Breast epithelium (tissue), 3 donors: ENCODE measurements around the gene ST7L.

Experiments
- POLR2A ChIP-seq: fragments of 450-650 bp; IDR thresholded peaks from one replicate; pipeline ENCODE4 v1.6.1; 2016; ENCODE audit warnings: antibody characterized with exemption, mild to moderate bottlenecking, moderate library complexity
- POLR2AphosphoS5 ChIP-seq, 3 donors: sonication (generic); formaldehyde crosslinking; IDR thresholded peaks; one replicate each; pipeline ENCODE4 v1.6.1; 2017; ENCODE audit warnings: antibody characterized with exemption in 3 of 3
- TF ChIP-seq, protein P1 (sequence below), 3 donors: fragments of 450-650 bp; IDR thresholded peaks; one replicate each; pipeline ENCODE4 v1.5.1; 2016 to 2017; ENCODE audit warnings: antibody characterized with exemption in 3 of 3, mild to moderate bottlenecking in 3 of 3, moderate library complexity in 3 of 3

DNA sequence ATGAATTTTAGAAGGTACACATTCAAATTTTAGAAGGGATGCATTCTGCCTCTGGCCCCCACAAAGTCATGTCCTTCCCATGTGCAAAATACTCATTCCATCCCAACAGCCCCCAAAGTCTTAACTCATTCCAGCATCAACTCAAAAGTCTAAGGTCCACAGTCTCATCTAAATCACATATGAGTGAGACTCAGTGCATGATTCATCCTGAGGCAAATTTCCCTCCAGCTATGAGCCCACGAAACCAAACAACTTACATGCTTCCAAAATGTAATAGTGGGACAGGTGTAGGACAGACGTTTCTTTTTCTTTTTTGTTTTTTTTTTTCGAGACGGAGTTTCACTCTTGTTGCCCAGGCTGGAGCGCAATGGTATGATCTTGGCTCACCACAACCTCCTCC is 122.7 kb downstream of the ST7L start:
- TF ChIP-seq, protein P1, sequence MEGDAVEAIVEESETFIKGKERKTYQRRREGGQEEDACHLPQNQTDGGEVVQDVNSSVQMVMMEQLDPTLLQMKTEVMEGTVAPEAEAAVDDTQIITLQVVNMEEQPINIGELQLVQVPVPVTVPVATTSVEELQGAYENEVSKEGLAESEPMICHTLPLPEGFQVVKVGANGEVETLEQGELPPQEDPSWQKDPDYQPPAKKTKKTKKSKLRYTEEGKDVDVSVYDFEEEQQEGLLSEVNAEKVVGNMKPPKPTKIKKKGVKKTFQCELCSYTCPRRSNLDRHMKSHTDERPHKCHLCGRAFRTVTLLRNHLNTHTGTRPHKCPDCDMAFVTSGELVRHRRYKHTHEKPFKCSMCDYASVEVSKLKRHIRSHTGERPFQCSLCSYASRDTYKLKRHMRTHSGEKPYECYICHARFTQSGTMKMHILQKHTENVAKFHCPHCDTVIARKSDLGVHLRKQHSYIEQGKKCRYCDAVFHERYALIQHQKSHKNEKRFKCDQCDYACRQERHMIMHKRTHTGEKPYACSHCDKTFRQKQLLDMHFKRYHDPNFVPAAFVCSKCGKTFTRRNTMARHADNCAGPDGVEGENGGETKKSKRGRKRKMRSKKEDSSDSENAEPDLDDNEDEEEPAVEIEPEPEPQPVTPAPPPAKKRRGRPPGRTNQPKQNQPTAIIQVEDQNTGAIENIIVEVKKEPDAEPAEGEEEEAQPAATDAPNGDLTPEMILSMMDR (IDR thresholded peaks at IDR 0.05) = no peak
- no peak for TF ChIP-seq POLR2A
- no peak for TF ChIP-seq POLR2AphosphoS5 (IDR thresholded peaks at IDR 0.05)
